Measurements from ENCODE around the gene GPR37.

DNA sequence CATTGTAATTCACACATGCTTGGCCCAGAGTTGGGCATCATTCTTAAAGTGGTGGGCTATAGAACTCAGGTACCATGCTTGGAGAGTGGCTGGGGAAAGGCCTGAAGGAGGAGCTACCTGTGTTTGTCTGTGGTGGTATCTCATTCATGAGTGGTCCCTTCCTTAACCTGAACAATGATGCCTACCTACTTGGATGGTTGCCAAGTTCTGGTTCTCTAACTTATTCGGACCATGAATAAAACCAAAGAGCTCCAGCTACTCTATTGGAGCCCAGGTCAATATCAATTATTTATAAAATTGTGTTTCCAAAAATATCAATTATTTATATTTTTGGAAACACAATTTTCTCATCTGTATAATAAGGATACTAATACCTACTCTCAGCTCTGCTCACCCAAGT lies 2.9 kb upstream of the GPR37 start:
- TF ChIP-seq, protein P1, sequence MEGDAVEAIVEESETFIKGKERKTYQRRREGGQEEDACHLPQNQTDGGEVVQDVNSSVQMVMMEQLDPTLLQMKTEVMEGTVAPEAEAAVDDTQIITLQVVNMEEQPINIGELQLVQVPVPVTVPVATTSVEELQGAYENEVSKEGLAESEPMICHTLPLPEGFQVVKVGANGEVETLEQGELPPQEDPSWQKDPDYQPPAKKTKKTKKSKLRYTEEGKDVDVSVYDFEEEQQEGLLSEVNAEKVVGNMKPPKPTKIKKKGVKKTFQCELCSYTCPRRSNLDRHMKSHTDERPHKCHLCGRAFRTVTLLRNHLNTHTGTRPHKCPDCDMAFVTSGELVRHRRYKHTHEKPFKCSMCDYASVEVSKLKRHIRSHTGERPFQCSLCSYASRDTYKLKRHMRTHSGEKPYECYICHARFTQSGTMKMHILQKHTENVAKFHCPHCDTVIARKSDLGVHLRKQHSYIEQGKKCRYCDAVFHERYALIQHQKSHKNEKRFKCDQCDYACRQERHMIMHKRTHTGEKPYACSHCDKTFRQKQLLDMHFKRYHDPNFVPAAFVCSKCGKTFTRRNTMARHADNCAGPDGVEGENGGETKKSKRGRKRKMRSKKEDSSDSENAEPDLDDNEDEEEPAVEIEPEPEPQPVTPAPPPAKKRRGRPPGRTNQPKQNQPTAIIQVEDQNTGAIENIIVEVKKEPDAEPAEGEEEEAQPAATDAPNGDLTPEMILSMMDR (IDR thresholded peaks at IDR 0.05; ENCODE audit: poor library complexity): no peak
- TF ChIP-seq EZH2phosphoT487 (IDR thresholded peaks at IDR 0.05; ENCODE audit: low read depth, severe bottlenecking, unreplicated experiment): no peak
